C4-2B (cell line): Measurements from ENCODE around the gene DHX15.
A peak's percentile ranks its signal among the peaks of the same experiment; 100 is the strongest.

Experiments used
- ZFX ChIP-seq: fragments of 450-650 bp; IDR thresholded peaks from 2 replicates; pipeline ENCODE4 v1.6.1; 2017
- TF ChIP-seq, protein P1 (sequence below): fragments of 450-650 bp; conservative IDR thresholded peaks from 2 replicates; pipeline ENCODE4 v1.5.1; 2017; ENCODE audit warnings: mild to moderate bottlenecking

GRCh38 chr4:24583451-24584210 is 723 bp downstream of the DHX15 start:
- TF ChIP-seq, protein P1, sequence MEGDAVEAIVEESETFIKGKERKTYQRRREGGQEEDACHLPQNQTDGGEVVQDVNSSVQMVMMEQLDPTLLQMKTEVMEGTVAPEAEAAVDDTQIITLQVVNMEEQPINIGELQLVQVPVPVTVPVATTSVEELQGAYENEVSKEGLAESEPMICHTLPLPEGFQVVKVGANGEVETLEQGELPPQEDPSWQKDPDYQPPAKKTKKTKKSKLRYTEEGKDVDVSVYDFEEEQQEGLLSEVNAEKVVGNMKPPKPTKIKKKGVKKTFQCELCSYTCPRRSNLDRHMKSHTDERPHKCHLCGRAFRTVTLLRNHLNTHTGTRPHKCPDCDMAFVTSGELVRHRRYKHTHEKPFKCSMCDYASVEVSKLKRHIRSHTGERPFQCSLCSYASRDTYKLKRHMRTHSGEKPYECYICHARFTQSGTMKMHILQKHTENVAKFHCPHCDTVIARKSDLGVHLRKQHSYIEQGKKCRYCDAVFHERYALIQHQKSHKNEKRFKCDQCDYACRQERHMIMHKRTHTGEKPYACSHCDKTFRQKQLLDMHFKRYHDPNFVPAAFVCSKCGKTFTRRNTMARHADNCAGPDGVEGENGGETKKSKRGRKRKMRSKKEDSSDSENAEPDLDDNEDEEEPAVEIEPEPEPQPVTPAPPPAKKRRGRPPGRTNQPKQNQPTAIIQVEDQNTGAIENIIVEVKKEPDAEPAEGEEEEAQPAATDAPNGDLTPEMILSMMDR: no peak
- TF ChIP-seq ZFX: peak; percentile 73
